ENCODE measurements around the gene DNAJC6.

DNA sequence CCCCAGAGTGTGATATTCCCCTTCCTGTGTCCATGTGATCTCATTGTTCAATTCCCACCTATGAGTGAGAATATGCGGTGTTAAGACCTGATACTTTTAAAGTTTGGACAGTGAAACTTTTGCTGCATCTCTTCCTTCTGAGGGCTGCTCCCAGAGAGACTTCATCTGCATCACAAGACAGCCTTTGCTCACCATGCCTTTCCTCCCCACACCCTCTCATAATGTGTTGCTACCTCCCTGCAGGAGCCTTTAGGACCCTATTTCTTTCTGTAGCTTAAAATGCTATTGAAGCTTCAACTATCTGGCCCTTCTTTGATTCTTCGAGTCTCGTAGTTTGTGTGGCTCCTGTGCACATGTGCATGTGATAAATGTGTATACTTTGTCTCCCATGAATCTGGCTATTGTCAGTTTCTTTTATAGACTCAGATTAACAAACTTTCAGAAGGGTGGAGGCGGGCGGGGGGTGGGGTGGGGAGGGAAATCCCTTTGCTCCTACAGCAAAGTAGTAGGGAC is 134.8 kb downstream of the DNAJC6 start:
- TF ChIP-seq, protein P1, sequence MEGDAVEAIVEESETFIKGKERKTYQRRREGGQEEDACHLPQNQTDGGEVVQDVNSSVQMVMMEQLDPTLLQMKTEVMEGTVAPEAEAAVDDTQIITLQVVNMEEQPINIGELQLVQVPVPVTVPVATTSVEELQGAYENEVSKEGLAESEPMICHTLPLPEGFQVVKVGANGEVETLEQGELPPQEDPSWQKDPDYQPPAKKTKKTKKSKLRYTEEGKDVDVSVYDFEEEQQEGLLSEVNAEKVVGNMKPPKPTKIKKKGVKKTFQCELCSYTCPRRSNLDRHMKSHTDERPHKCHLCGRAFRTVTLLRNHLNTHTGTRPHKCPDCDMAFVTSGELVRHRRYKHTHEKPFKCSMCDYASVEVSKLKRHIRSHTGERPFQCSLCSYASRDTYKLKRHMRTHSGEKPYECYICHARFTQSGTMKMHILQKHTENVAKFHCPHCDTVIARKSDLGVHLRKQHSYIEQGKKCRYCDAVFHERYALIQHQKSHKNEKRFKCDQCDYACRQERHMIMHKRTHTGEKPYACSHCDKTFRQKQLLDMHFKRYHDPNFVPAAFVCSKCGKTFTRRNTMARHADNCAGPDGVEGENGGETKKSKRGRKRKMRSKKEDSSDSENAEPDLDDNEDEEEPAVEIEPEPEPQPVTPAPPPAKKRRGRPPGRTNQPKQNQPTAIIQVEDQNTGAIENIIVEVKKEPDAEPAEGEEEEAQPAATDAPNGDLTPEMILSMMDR (IDR thresholded peaks at IDR 0.05 in 4 of 5, conservative IDR thresholded peaks at IDR 0.05 in 1 of 5) = no peak
- no peak for TF ChIP-seq POLR2A (IDR thresholded peaks at IDR 0.05)
